ENCODE measurements around the gene DUSP22. TPM values are rescaled to one million over a fixed set of nuclear protein-coding genes. Genes with fewer than 3 reads are reported as not detected.

DUSP22 gene
- total and polyA plus RNA-seq, 2 of the 8 experiments (the other 6 are each of a cell fraction or from before 2014, with no cell fraction given) = 15.5 to 32.4 TPM

DNA sequence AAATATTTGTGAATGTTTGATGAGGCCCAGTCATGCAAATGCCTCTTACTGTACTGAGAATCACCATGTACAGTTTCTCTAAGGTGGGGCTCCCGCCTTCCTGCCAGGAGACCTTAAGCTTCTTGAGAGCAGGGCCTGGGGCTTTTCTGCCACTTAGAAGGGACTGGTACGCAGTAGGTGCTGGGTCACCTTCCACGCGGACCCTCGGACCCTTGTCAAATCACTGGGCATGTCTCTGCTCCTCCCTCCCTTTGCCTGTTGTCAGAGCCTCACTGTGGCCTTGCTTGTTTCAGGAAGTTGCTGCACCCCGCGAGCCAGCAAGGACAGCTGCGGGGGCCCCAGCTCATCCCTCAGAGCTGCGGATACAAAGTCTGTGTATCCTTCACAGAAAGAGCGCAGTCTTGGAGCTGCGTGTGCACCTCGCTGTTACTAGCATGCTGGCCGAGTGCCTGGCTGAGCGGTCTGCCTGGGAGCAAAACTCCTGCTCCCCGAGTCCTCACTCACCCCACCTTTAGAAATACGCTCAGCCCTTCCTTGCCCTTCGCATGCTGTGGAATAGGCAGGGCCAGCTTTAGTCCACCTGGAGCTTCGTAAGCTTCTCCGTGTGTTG, 68.6 kb downstream of the DUSP22 start:
- Histone ChIP-seq H3K4me2 (ENCODE audit: insufficient read depth in 1 of 2, low read depth in 2 of 2, low read length in 2 of 2) (no peak overlapping the region), H2AK5ac (ENCODE audit: low read depth, low read length) (no peak overlapping the region), H4K91ac (replicated peaks; ENCODE audit: insufficient read length, low read length) (no peak overlapping the region), H3K36me3 (ENCODE audit: control insufficient read depth in 2 of 4, insufficient read depth in 4 of 4, low read length in 3 of 4) (no peaks in the 10 kb centered on the region; a peak in 1 of 8 replicates), H4K20me1 (replicated peaks in 1 of 2; ENCODE audit: control insufficient read depth in 1 of 2, insufficient read depth in 2 of 2, low read length in 2 of 2) (no peaks in the 10 kb centered on the region), H4K8ac (ENCODE audit: extremely low read depth, insufficient read depth, low read length) (no peak overlapping the region), H3K79me2 (ENCODE audit: control insufficient read depth in 1 of 2, insufficient read depth in 2 of 2, low read length in 2 of 2) (no peaks in the 10 kb centered on the region), H2BK12ac (ENCODE audit: low read depth, low read length) (no peak overlapping the region), H2BK5ac (ENCODE audit: low read depth, low read length) (no peak overlapping the region), H3K23me2 (ENCODE audit: low read depth, low read length) (no peaks in the 10 kb centered on the region), H3K9ac (replicated peaks in 1 of 4; ENCODE audit: extremely low read depth in 1 of 4, low read depth in 3 of 4, low read length in 3 of 4) (no peak overlapping the region), H3K27me3 (replicated peaks in 1 of 4; ENCODE audit: control insufficient read depth in 3 of 4, extremely low read depth in 1 of 4, insufficient read depth in 3 of 4, low read length in 3 of 4) (no peaks in the 10 kb centered on the region; a peak in 1 of 7 replicates), H3K23ac (ENCODE audit: insufficient read length) (no peak overlapping the region), H2BK120ac (replicated peaks; ENCODE audit: low read depth, low read length) (no peak overlapping the region), H3K79me1 (ENCODE audit: low read depth, low read length) (no peaks in the 10 kb centered on the region), H2AFZ (ENCODE audit: low read length) (no peak overlapping the region), H3K14ac (ENCODE audit: insufficient read length) (no peak overlapping the region), H2BK20ac (ENCODE audit: low read length) (no peak overlapping the region), H3K9me3 (ENCODE audit: insufficient read depth in 2 of 2, low read depth in 1 of 2, low read length in 1 of 2) (peaks cover 54 to 85% of the 10 kb centered on the region in 2 experiments), H3K4me3 (ENCODE audit: extremely low read depth in 1 of 4, insufficient read depth in 2 of 4, low read depth in 3 of 4, low read length in 4 of 4) (no peak overlapping the region), H3K18ac (ENCODE audit: extremely low read depth, low read length) (no peak overlapping the region), H3K27ac (ENCODE audit: low read depth, low read length) (no peak overlapping the region), H3K56ac (replicated peaks; ENCODE audit: insufficient read length, low read depth, low read length) (no peak overlapping the region), H3K4ac (replicated peaks; ENCODE audit: insufficient read length, low read depth, low read length) (no peak overlapping the region), H2BK15ac (ENCODE audit: low read length) (no peak overlapping the region), H3K4me1 (replicated peaks in 1 of 4; ENCODE audit: control insufficient read depth in 3 of 4, insufficient read depth in 4 of 4, low read length in 3 of 4) (no peaks in the 10 kb centered on the region), H4K5ac (ENCODE audit: insufficient read length, low read depth, low read length) (no peak overlapping the region)
- WGBS, 2 experiments (ENCODE audit: extremely low coverage in 1 of 2, insufficient coverage in 1 of 2, insufficient read length in 1 of 2, insufficient replicate concordance in 2 of 2, low coverage in 1 of 2, low lambda C conversion rate in 2 of 2, missing lambda C conversion rate in 1 of 2) = 89% methylated on average over 19 of the region's 19 CpGs; no CpG with 5 or more reads in 1 of the 2 experiments
- CTCF ChIA-PET (ENCODE audit: partially characterized antibody) = interaction anchor here (0.7 to 6.4 kb wide), 11 partner anchors 9 to 172 kb away, joined by 3 to 48 read pairs (median 4); no protein-coding TSS in a partner anchor
- no peak for FAIRE-seq
- POLR2A ChIA-PET (ENCODE audit: partially characterized antibody) = interaction anchor here (1.2 kb wide), 1 partner anchor 21 kb away, joined by 3 read pairs; no protein-coding TSS in a partner anchor
- DNase-seq (ENCODE audit: low read depth in 1 of 2, low spot score in 2 of 2) = no peak
- TF ChIP-seq SP1 (IDR thresholded peaks at IDR 0.05; ENCODE audit: low read depth, low read length) (no peak), FOSL1 (IDR thresholded peaks at IDR 0.05; ENCODE audit: insufficient read depth, low read depth, low read length) (no peak), CTCF (IDR thresholded peaks at IDR 0.05; ENCODE audit: control extremely low read depth in 1 of 3, insufficient read depth in 1 of 3, low read depth in 1 of 3, low read length in 3 of 3) (no peak), ATF2 (IDR thresholded peaks at IDR 0.05; ENCODE audit: low read length) (no peak), GTF2F1 (IDR thresholded peaks at IDR 0.05; ENCODE audit: borderline replicate concordance, low read depth, low read length) (no peak), BRCA1 (IDR thresholded peaks at IDR 0.05; ENCODE audit: low read depth, low read length) (no peak), POLR2A (IDR thresholded peaks at IDR 0.05; ENCODE audit: control extremely low read depth in 1 of 2, low read depth in 2 of 2, low read length in 2 of 2) (no peak), RXRA (IDR thresholded peaks at IDR 0.05; ENCODE audit: insufficient read depth, low read depth, low read length) (no peak)
